ENCODE results near the gene BRAP.
"Not testable (repeated sequence)": the region's sequence is repeated elsewhere in the genome, so short reads cannot be mapped to it uniquely, and the experiment has no call there.

Gene BRAP

DNA sequence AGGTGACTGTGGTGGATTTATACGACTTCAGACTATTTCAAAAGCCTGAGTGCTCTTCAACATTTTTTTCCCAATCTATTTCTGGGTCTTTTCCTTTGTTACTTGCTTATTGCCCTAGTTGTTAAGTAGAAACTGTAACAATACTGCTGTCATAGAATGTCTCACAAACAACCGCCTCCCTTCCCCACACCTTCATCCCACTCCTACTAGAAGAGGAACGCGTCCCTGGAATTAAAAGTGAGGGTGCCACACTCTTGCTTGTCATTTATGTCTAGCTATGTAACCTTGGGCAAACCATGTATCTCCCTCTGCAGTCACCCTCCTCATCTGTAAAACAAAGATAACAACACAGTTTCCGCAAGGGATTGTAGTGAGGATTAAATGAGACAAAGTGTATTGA lies 8.6 kb downstream of the BRAP start:
- no peak for DNase-seq (ENCODE audit: low read depth)

DNA sequence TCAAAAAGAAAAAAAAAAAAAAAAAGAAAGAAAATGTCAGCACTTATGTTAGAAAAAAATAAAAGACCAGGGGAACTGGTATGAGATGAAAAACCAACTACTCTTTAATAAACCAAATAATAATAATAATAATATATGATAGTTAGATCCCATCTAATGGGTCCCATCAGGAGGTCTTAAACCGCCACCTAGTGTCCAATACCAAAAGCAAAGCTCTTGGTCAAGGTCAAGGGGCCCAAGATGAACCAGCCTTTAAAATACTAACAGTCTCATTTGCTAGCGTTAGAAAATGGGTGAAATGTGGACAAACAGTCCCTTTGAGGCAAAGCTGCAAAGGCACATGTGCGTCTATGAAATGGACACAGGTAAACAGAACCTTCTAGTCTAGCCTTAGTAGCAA lies 12.3 kb downstream of the BRAP start:
- no peak for DNase-seq (ENCODE audit: low read depth)

DNA sequence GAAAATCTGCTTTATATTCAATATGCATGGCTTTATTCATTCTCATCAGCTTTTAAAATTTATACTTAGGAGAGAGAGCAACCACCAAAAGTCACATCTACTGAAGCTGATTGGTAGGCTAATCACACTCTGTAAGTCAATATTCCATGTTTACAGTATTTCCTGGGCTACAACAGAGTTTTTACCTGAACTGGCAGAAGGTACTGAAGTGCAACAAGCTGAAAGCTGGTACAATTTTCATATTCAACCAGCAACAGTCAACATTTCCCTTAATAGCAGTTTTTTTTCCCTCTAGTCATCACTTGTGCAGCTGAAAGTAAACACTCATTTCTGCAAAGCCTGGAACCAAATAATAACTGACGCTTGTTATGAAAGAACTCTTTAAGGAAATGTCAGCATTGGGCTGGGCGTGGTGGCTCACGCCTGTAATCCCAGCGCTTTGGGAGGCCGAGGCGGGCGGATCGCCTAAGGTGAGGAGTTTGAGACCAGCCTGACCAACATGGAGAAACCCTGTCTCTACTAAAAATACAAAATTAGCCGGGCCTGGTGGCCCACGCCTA lies 12.9 kb downstream of the BRAP start:
- DNase-seq (ENCODE audit: low read depth), result no peak

DNA sequence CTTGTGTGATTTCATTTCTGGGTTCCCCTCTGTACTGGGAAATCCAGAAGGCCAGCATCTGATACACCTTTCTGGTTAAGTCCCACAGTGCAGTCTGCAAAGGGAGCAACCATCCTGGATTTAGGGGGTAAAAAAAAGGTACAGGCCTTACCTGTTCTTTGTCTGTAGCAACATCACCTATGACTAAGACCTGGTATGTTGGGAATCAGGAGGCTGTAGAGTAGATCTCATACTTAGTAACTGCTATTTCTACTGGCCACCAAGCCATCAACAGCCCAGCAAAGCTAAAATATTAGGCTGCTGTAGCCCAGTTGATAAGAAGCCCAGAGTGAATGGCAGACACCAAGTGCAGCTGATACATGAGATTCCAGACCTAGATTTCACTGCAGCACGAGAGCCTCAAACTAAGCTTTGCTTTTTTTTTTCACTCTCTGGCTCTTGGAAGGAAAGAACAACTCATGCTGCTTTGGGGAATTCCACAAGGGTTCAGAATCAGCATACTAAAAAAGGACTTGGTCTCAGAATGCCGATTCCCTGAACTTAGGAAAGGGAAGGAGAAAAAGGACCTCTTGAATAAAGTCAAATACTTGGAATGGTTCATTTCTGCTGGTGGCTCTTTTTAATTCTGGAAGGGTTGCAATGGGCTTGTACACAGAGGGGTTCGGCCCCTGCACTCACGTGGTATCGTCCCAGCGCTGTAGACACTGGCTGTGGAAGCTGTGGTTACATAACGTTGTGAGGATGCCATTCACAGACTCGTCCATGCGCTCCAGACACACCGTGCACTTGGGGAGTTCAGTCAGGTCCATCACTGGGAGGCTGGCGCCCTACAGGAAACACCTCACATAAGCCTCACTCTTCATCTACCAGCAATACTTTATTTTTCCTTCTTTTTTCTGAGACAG lies 20.5 kb downstream of the BRAP start:
- no peak for DNase-seq (ENCODE audit: low read depth)

DNA sequence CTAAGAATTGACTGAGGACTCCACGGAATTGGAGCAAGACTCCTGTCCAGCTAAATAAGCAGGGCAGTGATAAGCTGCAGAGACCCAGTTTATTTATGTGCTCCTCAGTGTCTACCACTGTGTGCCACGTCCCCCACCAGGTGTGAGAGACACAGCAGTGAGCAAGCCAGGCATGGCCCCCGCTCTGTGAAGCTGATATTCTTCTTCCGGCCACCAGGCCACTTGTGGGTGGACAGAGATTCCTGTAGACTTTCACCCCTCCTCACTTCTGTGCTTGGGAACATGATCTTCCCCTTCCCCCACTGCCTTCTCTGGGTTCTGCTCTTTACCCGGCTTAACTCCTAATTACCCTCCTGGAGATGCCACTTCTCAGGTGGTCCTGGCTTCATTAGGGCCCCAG lies 21.3 kb downstream of the BRAP start:
- no peak for DNase-seq (ENCODE audit: low read depth)

DNA sequence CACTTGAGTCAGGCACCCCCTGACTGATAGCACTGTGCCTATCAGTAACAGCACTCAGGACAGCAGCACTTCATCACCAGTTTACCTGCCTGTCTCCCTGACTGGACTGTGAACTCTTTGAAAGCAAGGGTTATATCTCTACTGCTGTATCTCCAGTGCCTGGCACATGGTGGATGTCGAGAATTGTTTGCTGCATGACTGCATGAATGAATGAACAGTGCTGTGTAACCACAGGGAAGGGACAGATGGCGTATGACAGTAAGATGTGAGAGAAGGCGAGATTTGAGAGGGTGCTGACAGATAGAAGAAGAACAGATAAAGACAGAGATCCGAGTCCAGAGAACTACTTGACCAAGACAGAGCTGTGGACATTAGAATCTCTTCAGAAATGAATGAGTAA lies 29.7 kb downstream of the BRAP start:
- DNase-seq (ENCODE audit: low read depth), result no peak

DNA sequence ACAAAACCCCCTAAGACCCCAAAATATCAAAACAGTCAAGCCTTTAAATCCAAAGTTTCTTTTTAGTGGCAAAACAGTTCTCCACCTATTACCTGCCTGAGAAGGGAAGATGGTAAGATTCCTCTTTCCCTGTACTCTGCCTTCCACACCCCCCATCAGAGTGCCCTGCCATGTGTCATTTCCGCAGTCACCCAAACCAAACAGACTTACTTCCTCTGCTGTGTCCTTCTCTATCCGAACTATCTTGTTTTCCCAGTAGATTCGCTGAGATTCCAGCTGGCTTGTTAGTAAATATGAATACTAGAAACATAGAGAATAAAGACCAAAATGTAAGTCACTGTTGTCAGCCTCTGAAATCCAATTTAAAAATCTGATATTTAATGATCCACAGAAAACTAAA lies 30.4 kb downstream of the BRAP start:
- DNase-seq (ENCODE audit: low read depth), result no peak

DNA sequence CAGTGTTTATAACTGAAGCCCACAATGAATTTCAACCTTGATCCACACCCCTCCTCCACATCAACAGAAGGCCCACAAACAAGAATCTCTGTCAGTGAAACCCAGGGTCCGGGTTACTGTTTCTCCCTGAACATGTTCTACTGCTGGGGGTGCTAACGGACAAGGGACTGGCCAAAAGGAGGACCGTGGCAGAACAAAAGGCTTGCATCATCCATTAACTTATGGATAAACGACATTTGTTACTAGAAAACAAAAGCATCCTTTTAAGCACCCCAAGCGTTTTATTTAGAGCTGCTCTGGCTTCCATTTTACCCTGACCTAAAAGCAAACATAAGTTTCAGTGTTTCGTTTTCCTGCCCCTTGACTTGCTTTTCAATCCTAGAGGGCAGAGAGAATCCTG lies 32.2 kb downstream of the BRAP start:
- no peak for DNase-seq (ENCODE audit: low read depth)

DNA sequence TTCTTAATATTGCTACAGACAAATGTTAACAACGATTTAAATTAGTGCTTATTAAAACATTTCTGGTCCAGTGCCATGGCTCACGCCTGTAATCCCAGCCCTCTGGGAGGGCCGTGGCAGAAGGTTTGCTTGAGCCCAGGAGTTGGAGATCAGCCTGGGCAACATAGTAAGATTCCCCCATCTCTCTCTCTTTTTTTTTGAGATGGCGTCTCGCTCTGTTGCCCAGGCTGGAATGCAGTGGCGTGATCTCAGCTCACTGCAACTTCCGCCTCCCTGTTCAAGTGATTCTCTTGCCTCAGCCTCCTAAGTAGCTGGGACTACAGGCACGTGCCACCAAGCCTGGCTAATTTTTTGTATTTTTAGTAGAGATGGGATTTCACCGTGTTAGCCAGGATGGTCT lies 33.2 kb downstream of the BRAP start:
- not testable (repeated sequence) for DNase-seq (ENCODE audit: low read depth)

DNA sequence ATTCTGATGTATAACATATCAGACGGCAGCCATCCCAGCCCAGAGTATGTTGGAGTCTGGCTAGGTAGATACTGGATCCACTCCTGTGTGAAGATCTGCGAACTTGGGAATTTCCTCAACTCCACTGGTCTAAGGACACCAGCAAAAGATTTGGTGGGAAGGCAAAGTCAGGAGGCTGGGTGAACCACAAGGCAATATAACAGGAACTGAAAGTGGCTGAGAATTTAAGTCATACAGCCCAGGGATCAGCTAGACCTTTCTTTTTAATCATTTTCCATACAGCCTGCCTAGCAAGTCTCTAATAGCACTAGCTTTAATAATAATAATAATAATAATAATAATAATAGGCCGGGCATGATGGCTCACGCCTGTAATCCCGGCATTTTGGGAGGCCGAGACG lies 34.8 kb downstream of the BRAP start:
- DNase-seq (ENCODE audit: low read depth), result no peak

DNA sequence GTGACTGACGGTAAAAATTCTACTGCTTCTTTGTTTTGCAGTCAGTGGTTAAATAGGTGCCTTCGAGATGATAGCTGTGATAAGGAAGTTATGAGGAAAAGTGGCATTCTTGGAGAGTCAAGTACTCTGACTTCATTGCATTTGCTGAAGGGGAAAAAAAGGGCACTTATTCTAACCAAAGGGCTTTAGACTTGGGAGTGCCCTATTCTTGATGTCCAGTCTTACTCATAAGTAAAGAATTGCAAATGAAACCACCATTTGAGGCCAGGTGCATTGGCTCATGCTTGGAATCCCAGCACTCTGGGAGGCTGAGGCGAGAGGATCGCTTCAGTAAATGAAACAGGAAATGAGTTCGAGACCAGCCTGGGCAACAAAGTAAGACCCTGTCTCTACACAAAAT lies 40.3 kb downstream of the BRAP start:
- DNase-seq (ENCODE audit: low read depth), result no peak

DNA sequence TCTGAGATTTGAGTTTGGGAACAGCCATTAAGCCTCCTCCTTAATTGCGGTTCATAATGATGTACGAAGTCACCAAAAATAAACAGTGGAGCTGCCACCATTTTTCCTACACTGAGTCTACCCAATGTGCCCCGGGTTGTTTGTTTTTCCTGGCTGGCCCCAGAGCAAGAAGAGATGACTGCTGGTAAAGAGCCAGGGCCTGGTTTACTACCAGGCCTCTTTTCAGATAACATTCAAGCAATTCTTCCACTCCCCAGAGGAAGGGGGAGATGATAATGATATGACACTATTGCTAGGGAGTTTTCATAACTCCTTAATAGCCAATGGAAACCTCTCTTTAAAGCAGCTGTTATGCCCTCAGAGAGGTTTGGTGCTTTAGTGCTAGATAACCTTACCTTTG lies 42.3 kb downstream of the BRAP start:
- no peak for DNase-seq (ENCODE audit: low read depth)

DNA sequence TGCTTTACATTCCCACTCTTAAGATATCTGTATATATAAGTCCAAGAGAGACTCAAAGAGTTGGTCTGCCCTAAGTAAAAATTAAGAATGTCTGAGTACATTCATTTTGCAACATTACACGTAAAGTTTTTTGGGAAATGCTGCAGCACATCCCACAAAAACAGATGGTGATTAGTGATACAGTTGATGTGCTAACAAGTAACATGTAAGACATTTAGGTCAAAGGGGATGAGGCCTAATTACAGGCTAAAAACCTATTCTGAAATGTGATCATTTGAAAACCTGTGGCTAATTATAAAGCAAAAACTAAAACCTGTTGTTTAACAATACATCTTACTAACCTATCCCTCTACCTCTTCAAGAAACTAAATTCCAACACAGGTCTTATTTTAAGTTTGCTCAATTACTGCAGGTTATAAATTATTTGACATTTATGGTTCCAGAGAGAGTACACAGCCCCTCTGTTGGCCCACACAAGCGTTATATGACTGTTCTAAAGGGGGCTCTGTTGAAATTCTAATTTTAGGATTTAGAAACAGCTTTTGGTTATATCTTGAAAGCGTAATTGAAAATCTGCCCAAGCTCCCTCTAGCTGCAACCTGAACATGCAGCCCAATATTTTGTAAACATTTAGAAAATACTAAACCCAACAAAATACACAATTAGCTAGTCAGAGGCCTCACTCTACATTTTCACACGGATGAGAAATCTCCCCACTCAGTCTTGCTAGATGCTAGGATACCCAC lies 42.9 kb downstream of the BRAP start:
- no peak for DNase-seq (ENCODE audit: low read depth)

DNA sequence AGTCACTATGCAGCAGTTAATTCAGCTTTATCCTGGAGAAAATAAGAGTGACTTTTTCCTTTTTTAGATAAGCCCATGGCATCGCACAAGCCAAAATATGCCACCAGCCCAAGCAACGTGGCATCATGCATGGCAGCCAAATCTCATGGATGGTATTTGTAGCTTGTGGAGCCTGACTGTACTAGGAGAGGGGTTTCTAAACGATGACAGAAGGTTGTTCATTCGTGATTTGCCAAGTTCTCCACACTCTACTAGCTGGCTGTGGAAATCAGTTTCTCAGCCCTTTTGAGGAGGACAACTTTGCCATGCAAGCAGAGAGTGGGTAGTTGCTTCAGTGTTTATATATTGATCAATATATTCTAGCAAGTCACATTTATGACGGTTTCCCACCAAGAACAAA lies 45.2 kb downstream of the BRAP start:
- DNase-seq (ENCODE audit: low read depth), result no peak

DNA sequence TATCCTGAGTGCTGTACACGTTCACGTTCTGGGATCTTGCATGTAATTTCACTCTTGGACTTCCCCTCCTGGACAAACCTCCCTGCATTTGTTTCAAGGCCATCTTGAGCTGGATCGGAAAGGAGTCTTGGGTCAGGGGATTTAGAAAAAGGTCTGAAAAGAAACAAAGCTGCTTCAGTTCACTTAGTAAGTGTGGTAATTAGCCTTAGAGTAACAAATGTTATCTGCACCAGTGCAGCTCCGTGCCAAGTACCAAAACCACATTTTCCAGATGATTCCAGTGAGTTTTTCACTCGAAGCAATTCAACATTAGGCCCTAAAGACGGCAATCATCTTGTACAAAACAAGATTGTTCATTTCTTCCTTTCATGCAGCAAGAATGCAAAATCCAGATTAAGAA lies 47.2 kb downstream of the BRAP start:
- no peak for DNase-seq (ENCODE audit: low read depth)

DNA sequence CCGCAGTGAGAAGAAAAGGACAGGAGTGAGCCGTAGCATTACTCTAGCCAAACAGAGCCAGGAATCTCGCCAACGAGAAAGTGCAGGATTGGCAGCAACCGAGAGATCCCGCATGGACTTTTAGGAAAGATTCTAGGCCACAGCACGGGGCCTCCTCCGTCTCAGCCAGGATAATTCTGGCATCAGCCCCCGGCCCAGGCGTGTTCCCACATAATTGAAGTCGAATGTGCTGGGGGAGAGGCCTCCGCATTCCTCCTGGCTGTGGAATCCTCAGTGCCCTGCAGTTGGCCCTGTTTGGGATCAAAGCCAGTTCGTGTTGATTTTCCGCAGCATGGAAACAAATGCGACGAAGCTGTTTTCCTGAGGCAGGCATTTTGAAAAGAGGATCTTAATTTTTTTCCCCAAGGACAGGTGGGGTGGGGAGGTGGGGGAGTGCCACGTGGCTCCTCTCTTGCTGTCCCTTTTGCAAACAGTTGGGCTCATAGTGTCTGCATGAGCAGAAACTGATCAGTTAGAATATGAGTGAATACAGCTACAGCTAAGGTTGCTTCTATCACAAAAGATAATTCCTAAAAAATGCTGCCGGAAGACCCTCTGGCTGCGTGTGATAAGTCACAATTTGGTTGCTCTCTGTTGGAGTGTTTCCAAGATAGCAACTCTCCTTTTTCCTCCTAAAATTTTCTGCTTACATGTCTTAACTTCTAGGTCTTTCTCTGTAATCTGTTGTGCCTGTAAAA lies 49.4 kb downstream of the BRAP start:
- no peak for DNase-seq (ENCODE audit: low read depth)

DNA sequence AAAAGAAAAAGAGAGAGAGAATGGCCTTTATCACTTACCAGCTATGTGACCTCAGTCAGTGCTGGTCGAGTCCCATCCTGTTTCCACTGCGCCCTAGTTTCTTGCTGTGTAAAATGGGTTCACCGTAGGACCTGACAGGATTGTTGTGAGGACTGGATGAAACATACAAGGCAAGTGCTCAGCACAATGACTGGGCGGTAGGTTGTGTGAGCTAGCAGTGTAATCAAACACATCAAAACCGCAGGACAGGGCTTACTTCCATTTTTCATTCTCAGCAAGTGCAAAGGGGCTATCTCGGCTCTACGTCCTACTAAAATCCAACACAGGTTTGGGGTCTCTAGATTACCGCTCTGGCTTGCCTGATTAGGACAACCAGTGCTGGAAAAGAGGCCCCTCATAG lies 50.2 kb downstream of the BRAP start:
- DNase-seq (ENCODE audit: low read depth), result no peak

DNA sequence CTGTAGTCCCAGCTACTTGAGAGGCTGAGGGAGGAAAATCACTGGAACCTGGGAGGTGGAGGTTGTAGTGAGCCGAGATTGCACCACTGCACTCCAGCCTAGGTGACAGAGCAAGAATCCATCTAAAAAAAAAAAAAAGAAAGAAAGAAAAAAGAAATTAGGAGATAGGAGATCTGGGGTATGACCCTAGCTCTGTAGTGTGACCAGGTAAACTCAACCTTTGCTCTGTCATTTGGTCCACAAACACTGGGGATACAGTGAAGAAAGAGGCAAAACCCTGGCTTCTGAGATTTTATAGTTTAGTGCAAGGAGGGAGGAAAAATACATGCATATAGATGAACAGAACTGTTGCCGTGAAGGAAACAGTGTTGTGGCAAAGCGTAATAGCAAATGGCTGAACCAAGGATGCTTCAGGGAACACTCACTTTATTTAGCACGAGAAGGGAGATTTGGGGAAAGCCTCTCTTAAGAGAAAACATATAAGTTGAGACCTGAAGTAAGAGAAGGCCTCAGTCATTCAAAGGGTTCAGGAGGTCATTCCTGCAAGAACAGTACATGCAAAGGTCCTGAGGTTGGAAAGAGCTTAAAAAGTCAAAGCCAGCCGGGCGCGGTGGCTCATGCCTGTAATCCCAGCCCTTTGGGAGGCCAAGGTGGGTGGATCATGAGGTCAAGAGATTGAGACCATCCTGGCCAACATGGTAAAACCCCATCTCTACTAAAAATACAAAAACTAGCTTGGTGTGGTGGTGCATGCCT lies 57.1 kb downstream of the BRAP start:
- no peak for DNase-seq (ENCODE audit: low read depth)

DNA sequence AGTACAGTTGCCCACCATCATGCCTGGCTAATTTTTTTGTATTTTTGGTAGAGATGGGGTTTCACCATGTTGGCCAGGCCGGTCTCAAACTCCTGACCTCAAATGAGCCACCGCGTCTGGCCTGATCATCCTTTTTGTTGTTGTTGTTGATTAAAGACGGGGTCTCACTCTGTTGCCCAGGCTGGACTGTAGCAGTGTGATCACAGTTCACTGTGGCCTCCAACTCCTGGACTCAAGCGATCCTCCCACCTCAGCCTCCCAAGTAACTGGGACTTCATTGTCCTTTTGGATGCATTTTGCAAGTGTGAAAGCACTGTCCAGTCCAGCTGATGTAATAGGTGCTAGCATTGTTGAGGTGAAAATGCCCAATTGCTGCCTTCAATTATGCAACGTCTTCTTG lies 59.5 kb downstream of the BRAP start:
- DNase-seq (ENCODE audit: low read depth), result no peak

DNA sequence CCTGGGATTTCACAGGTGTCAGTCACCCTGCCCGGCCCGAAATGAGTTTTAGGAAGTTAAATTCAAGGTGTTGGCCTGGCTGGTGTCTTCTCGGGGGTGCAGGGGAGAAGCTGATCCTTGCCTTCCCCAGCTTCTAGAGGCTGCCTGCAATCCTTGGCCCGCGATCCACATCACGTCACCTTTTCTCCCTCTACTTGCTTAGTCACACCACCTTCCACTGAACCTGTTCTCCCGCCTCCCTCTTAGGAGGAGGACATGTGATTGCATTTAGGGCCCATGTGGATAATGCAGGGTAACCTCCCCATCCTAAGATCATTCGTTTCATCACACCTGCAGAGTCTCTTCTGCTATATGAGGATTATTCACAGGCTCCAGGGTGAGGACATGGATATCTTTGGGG lies 61.2 kb downstream of the BRAP start:
- no peak for DNase-seq (ENCODE audit: low read depth)

DNA sequence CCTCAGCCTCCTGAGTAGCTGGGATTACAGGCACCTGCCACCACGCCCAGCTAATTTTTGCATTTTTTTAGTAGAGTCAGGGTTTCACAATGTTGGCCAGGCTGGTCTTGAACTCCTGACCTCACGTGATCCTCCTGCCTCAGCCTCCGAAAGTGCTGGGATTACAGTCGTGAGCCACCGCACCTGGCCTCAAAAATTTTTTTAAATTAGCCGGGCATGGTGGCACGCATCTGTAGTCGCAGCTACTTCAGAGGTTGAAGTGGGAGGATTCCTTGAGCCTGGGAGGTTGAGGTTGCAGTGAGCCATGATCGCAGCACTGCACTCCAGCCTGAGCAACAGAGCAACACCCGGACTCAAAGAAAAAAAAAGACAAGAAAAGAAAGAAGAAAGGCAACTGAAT lies 67.9 kb downstream of the BRAP start:
- not testable (repeated sequence) for DNase-seq (ENCODE audit: low read depth)

DNA sequence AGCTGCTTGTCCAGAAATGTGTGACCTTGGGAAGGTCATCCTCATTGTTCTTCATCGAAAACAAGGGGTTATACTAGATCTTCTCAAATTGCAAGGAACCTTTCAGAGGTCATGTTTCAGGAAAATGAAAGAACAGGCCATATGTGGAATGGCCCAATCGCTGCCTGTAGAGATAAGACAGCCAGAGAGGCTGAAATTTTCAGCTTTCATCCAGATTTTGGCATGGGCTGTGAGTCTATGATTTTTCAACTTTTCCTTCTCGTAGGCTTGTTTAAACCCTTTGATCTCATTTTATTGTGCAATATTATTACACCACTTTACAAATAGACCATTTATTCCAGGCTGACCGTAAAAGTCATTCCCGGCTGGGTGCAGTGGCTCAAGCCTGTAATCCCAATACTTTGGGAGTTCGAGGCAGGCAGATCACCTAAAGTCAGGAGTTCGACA lies 69.6 kb downstream of the BRAP start:
- DNase-seq (ENCODE audit: low read depth), result no peak

Measured in stimulated activated CD8-positive, alpha-beta memory T cell treated with anti-CD3 and anti-CD28 coated beads, Interleukin-15, amount 100 ng/mL, for 1 hour (primary cell).